Activated T-cell treated with anti-CD3 and anti-CD28 coated beads for 48 hours (primary cell): Measurements from ENCODE around the gene TLR1.
"Not testable (repeated sequence)": the region's sequence is repeated elsewhere in the genome, so short reads cannot be mapped to it uniquely, and the experiment has no call there.

Experiments
- DNase-seq: peaks from one replicate; pipeline ENCODE4 v3.0.0-alpha.2; 2020; ENCODE audit warnings: low read depth

The TLR1 gene, protein sequence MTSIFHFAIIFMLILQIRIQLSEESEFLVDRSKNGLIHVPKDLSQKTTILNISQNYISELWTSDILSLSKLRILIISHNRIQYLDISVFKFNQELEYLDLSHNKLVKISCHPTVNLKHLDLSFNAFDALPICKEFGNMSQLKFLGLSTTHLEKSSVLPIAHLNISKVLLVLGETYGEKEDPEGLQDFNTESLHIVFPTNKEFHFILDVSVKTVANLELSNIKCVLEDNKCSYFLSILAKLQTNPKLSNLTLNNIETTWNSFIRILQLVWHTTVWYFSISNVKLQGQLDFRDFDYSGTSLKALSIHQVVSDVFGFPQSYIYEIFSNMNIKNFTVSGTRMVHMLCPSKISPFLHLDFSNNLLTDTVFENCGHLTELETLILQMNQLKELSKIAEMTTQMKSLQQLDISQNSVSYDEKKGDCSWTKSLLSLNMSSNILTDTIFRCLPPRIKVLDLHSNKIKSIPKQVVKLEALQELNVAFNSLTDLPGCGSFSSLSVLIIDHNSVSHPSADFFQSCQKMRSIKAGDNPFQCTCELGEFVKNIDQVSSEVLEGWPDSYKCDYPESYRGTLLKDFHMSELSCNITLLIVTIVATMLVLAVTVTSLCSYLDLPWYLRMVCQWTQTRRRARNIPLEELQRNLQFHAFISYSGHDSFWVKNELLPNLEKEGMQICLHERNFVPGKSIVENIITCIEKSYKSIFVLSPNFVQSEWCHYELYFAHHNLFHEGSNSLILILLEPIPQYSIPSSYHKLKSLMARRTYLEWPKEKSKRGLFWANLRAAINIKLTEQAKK

DNA sequence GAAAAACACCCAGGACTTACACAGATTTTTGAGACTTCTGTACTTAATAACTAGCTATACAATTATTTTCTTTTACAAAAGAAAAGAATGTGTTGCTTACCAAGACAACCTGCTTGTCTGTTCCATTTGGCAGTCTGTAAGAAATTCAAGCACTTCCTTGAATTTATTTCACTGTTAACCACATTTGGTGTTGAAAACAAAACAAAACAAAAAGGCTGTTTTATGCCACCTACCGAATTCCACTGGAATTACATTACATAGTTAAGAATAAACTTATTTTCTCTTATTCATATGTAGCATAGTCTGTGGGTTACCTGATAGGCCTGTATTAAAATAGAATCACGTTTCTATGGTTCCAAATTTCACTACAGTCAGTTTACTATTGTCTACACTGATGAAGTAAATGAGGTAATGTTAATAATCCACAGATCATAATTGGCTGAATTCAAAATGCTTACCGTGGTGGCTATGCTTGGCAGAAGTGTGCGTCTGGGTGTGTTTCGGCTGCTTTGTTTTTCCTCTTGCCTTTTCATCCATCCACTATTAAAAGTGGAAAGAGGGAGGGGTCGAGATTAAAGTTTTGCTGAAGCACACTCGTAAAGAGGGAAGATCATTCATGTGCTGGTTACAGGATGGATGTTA lies at the start of gene TLR1:
TSS of gene TLR1 (minus strand) at position 138 of the 642 bp plus-strand sequence. CDS start 5,960 bp downstream, outside the sequence.
- no peak for DNase-seq

DNA sequence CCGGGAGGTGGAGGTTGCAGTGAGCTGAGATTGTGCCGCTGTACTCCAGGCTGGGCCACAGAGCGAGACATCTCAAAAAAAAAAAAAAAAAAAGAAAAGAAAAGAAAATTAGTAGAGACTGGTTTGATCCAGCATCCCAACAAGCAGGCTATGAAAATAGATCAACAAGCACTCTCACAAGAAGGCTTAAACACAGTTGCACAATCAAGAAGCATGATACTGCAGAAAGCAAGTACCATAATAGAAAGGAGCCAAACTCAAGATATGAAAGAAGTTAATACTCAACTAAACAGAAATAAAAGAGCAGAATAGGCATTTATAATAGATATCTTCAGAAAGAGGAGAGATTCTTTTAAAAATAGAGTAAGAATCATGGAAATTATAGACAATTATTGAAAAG lies 41.4 kb upstream of the TLR1 start:
- no peak for DNase-seq

DNA sequence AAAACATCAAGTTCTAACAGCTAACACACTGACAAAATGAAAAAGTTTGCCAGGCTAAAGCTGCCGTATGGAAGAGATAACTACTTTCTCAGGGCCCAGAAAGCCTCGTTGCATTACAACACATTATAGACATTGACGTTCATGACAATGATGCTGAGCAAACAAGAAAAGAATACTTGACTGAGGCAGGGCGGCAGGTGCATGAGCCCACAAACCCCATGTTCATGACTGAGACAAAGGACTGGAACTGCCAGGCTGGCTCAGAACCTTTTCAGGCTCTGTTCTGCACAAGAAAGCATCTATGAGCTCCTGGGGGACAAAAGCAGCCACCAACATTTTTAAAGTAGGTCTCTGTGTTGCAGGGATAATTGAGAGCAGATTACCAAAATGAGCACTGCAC lies 38.4 kb upstream of the TLR1 start:
- no peak for DNase-seq

DNA sequence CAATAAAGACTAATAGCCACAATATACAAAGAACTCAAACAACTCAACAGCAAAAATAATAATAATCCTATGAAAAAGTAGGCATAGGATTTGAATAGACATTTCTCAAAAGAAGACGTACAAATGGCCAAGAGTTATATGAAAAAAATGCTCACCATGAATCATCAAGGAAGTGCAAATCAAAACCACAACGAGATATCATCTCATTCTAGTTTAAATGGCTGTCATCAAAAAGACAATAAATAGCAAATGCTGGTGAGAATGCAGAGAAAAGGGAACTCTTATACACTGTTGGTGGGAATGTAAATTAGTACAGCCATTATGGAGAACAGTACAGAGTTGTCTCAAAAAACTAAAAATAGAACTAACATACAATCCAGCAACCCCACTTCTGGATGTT lies 33.3 kb upstream of the TLR1 start:
- no peak for DNase-seq

DNA sequence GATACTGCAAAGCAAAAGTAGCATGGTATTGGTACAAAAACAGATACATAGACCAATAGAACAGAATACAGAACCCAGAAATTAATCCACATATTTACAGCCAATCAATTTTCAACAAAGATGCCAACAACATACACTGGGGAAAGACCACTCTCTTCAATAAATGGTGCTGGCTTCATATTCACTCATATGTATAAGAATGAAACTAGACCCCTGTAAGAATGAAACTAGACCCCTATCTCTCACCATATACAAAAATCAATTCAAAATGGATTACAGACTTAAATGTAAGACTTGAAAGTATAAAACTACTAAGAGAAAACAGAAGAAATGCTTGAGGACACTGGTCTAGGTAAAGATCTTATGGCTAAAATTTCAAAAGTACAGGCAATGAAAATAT lies 32.7 kb upstream of the TLR1 start:
- no peak for DNase-seq

- DNase-seq: no peak
Observed at GRCh38 chr4:38834570-38834969, 30.0 kb upstream of the TLR1 start.

DNA sequence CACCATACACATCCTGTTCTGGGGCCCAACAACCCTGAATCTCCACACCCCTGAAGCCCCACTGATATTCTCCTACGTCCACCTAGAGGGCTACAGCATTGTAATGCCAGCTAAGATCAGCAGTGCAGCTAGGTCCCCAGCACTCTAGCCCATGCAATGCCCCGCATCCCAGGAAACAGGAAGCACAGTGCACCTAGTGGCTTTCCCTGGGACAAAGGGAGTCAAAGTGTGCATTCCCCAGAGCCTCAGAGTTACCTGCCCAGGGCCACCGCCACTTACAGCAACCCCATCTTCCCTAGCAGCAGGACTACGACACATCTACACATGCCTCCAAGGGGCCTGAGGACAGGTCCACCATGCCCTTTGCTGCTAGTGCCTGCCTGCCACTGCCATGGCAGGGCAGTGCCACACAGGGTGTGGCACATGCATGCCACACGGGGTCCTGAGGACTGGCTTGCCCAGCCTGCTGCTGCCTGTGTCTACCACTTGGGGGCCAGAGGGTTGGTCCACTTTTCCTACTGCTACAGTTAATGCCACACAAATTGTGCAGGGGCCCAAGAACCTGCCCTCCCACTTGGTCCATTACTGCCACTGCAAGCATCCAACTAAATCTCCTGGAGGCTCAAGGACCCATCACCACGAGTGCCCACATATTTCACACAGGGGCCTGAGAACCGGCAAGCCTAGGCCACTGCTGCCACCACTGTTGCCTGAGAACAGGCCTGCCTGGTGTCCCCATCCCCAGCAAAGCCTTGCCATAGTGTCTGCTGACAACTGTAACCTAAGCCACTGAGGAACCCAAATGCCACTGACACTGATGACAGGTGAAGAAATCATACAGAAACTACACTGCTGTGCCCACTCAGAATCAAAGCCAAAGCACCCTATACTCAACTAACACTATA lies 28.3 kb upstream of the TLR1 start:
- DNase-seq: no peak

GRCh38 chr4:38832206-38832605 lies 27.6 kb upstream of the TLR1 start:
- no peak for DNase-seq

GRCh38 chr4:38831653-38832052 lies 27.1 kb upstream of the TLR1 start:
- DNase-seq: no peak

- DNase-seq: no peak
Observed at GRCh38 chr4:38829237-38829636, 24.6 kb upstream of the TLR1 start.

GRCh38 chr4:38823766-38824165 lies 19.2 kb upstream of the TLR1 start:
- no peak for DNase-seq

DNA sequence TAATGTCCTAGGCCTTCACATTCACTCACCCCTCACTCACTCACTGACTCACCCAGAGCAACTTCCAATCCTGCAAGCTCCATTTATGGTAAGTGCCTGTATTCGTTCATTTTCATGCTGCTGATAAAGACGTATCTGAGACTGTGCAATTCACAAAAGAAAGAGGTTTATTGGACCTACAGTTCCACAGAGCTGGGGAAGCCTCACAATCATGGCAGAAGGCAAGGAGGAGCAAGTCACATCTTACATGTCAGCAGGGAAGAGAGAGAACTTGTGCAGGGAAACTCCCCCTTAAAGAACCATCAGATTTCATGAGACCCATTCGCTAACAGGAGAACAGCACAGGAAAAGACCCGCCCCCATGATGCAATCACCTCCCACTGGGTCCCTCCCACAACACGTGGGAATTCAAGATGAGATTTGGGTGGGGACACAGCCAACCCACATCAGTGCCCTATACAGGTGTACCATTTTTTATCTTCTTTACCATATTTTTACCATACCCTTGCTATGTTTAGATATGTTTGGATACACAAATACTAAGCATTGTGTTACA lies 18.2 kb upstream of the TLR1 start:
- DNase-seq: no peak

DNA sequence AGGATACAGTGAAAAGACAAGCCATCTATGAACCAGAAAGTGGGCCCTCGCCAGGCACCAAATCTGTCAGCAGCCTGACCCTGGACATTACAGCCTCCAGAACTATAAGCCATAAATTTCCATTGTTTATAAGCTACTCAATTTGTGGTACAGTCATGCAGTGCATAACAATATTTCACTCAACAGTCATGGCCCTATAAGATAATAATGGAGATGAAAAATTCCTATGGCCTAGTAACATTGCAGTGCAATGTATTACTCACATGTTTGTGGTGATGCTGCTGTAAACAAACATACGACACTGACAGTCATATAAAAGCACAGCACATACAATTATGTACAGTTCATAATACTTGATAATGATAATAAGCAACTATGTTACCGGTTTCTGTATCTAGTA lies 17.1 kb upstream of the TLR1 start:
- DNase-seq: no peak

DNA sequence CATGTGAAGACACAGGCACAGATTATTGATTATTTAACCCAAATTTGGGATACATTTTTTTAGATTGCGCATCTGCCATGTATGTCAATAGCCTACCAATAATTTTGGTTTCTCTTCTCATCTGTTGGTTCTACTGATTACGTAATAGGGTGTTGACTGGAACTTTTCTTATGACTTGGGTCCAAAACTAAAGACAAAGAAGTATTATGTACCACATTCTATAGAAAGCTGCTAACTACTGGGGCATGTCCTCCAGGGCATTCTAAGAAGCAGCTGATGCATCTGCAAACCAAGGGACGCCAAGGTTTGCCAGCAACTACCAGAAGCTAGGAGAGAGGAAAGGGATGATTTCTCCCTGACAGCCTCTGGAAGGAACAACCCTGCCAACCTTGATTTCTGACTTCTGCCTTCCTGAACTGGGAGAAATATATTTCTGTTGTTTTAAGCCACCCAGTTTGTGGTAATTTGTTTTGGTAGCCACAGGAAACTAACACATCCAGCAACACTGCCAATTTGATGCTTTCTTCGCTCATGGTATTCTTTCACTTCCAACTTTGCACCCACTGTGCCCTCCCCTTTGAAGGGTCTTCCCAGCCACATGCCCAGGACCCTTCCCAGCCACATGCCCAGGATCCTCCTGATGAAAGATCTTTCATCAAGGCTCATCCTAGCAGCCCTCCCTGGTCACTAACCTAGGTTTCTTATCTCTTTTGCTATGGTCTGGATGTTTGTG lies 15.9 kb upstream of the TLR1 start:
- no peak for DNase-seq

GRCh38 chr4:38819569-38819968 lies 15.0 kb upstream of the TLR1 start:
- no peak for DNase-seq

DNA sequence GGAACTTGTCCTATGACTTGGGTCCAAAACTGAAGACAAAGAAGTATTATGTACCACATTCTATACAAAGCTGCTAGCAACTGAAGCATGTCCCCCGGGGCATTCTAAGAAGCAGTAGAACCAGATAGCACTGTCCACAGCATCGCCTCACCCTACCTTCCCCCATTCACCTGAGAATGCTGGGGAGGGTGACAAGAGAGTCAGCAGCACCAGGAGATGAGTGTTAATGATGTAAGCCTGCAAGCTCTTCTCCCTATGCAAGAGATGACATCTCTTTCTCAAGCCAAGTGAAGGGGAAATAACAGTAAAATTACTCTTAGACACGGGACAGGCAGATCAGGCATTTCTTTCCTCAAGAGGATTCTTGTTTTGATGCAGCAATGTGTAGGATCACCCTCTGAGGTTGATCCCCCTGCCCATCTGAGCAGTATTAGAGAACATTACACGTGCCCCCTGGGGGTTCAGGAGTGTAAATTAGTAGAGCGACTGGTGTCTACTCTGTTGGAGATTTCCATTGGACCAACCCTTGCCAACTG lies 13.9 kb upstream of the TLR1 start:
- DNase-seq: no peak

DNA sequence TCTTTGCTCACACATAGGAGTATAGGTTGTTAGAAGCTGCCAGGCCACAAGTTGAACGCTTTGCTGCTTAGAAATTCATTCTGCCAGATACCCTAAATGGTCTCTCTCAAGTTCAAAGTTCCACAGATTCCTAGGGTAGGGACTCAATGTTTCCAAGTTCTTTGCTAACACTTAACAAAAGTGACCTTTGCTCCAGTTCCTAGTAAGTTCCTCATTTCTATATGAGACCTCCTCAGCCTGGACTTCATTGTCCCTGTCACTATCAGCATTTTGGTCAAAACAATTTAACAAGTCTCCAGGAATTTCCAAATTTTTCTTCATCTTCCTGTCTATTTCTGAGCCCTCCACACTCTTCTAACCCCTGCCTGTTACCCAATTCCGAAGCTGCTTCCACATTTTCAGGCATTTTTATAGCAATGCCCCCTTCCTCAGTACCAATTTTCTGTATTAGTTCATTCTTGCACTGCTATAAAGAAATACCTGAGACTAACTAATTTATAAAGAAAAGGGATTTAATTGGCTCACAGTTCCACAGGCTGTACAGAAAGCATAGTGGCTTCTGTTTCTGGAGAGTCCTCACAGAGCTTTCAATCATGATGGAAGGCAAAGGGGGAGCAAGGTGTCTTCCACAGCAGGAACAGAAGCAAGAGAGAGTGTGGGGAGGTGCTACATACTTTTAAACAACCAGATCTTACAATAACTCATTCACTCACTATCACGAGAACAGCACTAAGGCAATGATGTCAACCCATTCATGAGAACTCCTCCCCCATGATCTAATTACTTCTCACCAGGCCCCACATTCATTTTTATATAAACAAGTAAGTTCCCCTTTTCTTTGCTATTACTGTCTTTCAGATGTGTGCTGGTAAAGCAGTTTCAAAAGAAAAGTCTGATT lies 11.5 kb upstream of the TLR1 start:
- no peak for DNase-seq

DNA sequence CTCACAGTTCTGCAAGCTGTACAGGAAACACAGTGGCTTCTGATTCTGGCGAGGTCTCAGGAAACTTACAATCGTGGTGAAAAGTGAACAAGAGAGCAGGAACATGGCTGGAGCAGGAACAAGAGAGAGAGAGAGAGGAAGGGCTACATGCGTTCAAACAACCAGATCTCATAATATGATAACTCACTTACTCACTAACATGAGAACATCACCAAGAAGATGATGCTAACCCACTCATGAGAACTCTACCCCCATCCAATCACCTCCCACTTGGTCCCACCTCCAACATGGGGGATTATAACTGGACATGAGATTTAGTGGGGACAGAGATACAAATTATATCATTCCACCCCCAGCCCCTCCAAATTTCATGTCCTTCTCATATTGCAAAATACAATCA lies 9.8 kb upstream of the TLR1 start:
- DNase-seq: no peak

DNA sequence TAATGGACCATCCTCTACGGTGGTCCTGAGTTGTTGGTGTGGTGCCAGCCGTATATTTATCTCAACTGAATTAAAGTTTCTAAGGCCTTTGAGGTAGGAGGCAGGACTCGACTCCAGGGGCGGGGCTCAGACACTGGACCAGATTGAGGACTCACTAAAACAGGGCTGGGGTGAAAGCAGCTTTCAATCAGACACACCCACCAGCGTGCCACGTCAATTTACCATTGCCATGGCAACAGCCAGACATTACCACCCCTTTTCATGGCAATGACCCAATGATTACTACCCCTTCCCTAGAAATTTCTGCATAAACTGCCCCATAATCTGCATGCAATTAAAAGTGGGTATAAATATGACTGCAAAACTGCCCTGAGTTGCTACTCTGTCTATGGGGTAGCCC lies 6.7 kb upstream of the TLR1 start:
- DNase-seq: no peak

DNA sequence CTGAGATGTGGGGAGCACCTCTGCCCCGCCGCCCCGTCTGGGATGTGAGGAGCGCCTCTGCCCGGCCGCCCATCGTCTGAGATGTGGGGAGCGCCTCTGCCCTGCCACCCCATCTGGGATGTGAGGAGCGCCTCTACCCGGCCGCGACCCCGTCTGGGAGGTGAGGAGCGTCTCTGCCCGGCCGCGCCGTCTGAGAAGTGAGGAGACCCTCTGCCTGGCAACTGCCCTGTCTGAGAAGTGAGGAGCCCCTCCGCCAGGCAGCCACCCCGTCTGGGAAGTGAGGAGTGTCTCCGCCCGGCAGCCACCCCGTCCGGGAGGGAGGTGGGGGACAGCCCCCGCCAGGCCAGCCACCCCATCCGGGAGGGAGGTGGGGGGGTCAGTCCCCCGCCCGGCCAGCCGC lies 2.9 kb upstream of the TLR1 start:
- not testable (repeated sequence) for DNase-seq
